ENCODE measurements around the gene KLC1.
"Not testable (repeated sequence)": the region's sequence is repeated elsewhere in the genome, so short reads cannot be mapped to it uniquely, and the experiment has no call there.

The KLC1 gene

DNA sequence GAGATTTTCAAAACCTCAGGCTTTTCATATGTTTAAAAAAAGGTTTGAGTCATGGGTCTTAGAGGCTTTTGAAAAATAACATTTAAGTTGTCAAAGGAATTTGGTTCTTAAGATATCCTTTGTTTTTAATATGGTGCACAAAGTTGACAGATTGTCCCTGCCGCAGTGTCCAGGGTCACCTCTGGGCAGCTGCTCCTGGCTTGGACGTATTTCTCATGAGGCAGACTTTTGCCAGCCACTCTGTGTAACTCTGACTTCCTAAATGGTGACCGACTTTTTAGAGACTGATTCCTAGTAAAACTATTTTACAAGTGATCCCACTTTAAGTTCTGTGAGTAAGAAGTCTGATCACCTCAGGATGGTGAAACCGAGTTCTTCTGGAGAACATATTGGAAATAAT is 58.7 kb downstream of the KLC1 start:
- peaks cover 44% of the 10 kb centered on the region for H3K4me1 ChIP-seq
- no peak for TF ChIP-seq Cebpa-rat (IDR thresholded peaks at IDR 0.05)
- H3K27me3 ChIP-seq: no peaks in the 10 kb centered on the region
- no peak overlapping the region for H3K9ac ChIP-seq
- no peak overlapping the region for H3K4me2 ChIP-seq
- H3K9me3 ChIP-seq: no peaks in the 10 kb centered on the region
- H4K20me1 ChIP-seq: peaks cover 62% of the 10 kb centered on the region
- peaks cover 84% of the 10 kb centered on the region for H3K36me3 ChIP-seq
- no peak overlapping the region for H3K27ac ChIP-seq
- H3K4me3 ChIP-seq: no peak overlapping the region

DNA sequence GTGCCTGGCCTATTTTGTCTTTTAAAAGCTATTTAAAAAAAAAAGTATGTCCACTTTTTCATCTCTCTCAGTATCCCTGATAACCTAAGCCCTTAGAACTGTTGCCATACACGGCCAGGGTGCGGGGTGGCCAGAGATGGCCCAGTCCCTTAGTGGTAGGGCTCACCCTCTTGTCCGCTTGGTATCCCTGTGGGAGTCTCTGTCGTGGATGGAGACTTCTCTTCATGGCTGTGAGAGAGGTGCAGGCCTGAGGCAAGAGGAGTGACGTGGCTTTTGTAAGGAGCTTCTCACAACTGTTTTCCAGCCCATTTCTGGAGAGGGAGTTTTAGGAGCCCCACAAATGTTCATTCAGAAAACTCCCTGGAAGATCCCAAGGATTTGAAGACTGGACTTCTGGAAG is 59.4 kb downstream of the KLC1 start:
- Histone ChIP-seq H3K4me2 (no peak overlapping the region), H3K4me1 (peaks cover 51% of the 10 kb centered on the region), H3K9me3 (no peaks in the 10 kb centered on the region), H4K20me1 (peaks cover 69% of the 10 kb centered on the region), H3K27ac (no peak overlapping the region), H3K27me3 (no peaks in the 10 kb centered on the region), H3K9ac (no peak overlapping the region), H3K36me3 (peaks cover 84% of the 10 kb centered on the region), H3K4me3 (no peak overlapping the region)
- no peak for TF ChIP-seq Cebpa-rat (IDR thresholded peaks at IDR 0.05)

DNA sequence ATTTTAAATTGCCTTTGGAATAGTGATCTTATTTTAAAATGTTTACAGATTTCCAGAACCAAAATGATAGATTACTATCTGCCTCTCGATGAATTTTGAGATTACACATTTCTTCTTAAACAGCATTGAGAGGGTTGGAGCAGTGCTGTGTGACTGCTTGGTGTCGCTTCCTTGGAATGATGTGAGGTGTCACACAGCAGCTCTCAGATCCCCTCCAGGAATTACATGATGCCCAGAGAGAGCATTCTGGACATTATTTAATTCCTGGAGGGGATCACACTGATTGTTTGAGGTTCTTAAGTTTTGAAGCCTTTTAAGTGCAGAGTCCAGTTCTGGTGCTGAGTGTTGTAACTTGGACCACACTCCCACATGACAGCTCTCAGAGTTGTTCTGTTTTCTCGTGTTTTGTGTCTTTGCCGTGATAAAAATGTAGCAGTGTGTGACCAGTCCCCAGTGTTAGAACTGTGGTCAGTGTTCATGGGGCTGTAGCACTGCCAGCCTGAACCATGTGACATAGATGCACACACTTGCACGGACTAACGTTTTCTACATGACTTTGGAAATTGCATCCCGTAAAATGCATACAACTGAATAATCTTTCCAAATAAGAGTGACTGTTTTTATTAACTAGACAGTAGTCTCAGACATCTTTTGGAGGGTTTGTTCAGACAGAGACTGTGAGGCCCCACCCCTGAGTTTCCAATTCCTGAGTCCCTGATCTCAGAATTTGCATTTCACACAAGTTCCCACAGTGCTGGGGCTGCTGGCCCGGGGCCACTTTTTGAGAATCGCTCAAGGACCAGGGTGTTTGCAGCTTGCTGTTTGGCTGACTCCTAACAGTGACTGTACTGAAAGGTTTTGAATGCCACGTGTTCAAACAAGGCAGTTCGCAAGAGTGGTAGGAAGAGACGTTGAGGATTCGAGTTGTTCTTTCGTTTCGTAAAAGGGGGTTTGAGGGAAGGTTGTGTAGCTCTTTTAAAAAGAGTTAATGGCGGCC is 60.2 kb downstream of the KLC1 start:
- Histone ChIP-seq H4K20me1 (peaks cover 76% of the 10 kb centered on the region), H3K9me3 (no peaks in the 10 kb centered on the region), H3K4me2 (peak overlapping the region; percentile 90; the same call in 1 of the 2 replicates), H3K36me3 (peaks cover 84% of the 10 kb centered on the region), H3K4me3 (no peak overlapping the region), H3K9ac (no peak overlapping the region), H3K27me3 (no peaks in the 10 kb centered on the region), H3K4me1 (peaks cover 59% of the 10 kb centered on the region), H3K27ac (peak overlapping the region; percentile 72; the same call in 1 of the 2 replicates)
- no peak for TF ChIP-seq Cebpa-rat (IDR thresholded peaks at IDR 0.05)

GRCh38 chr14:103690332-103690731 is 61.3 kb downstream of the KLC1 start:
- peaks cover 80% of the 10 kb centered on the region for H3K36me3 ChIP-seq
- H3K27ac ChIP-seq: peak overlapping the region; percentile 72; the same call in 1 of the 2 replicates
- H3K27me3 ChIP-seq: no peaks in the 10 kb centered on the region
- TF ChIP-seq Cebpa-rat (IDR thresholded peaks at IDR 0.05): no peak
- peaks cover 76% of the 10 kb centered on the region for H4K20me1 ChIP-seq
- H3K4me1 ChIP-seq: peaks cover 70% of the 10 kb centered on the region
- no peak overlapping the region for H3K4me3 ChIP-seq
- peak overlapping the region; percentile 90 for H3K4me2 ChIP-seq
- no peaks in the 10 kb centered on the region for H3K9me3 ChIP-seq
- peak overlapping the region; percentile 41; the same call in 1 of the 2 replicates for H3K9ac ChIP-seq

GRCh38 chr14:103691655-103692054 is 62.6 kb downstream of the KLC1 start:
- Histone ChIP-seq H4K20me1 (peaks cover 76% of the 10 kb centered on the region), H3K9ac (peak overlapping the region; percentile 48; the same call in 1 of the 2 replicates), H3K27ac (peak overlapping the region; percentile 72), H3K36me3 (peaks cover 68% of the 10 kb centered on the region), H3K4me2 (peak overlapping the region; percentile 90), H3K4me1 (peaks cover 83% of the 10 kb centered on the region)
- H3K9me3 ChIP-seq, H3K27me3 ChIP-seq, H3K4me3 ChIP-seq: not testable (repeated sequence)

GRCh38 chr14:103692159-103692558 is 63.1 kb downstream of the KLC1 start:
- Histone ChIP-seq H4K20me1 (peaks cover 76% of the 10 kb centered on the region), H3K4me2 (peak overlapping the region; percentile 90), H3K9me3 (no peaks in the 10 kb centered on the region), H3K4me1 (peaks cover 88% of the 10 kb centered on the region), H3K4me3 (peak overlapping the region; percentile 26; the same call in 1 of the 2 replicates), H3K9ac (peak overlapping the region; percentile 48; the same call in 1 of the 2 replicates), H3K27ac (peak overlapping the region; percentile 72), H3K36me3 (peaks cover 66% of the 10 kb centered on the region), H3K27me3 (no peaks in the 10 kb centered on the region)
- TF ChIP-seq Cebpa-rat (IDR thresholded peaks at IDR 0.05): no peak

DNA sequence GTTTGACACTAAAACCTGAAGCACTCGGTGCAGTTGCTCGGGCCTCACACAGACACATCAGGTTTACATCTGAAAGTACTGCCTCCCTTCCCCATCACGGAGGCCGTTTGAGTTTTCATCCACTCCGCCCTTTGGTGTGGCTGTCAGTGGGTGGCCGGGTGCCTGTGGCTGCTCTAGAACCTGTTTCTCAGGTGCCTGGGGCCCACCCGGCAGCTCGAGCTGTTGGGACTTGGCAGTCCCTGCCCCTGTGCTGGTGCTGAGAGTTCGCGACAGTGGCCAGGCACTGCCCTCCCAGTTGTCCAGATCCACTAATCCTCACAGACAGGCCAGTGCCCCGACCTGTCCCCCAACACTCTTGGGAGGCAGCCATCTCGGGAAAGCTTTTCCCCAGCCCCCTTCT is 63.9 kb downstream of the KLC1 start:
- H3K4me2 ChIP-seq: peak overlapping the region; percentile 90
- 0 out of 2 replicates have a peak overlapping the region, but pooled peaks have one; percentile 48 for H3K9ac ChIP-seq
- H3K27me3 ChIP-seq: no peaks in the 10 kb centered on the region
- peaks cover 68% of the 10 kb centered on the region for H3K36me3 ChIP-seq
- no peaks in the 10 kb centered on the region for H3K9me3 ChIP-seq
- no peak for TF ChIP-seq Cebpa-rat (IDR thresholded peaks at IDR 0.05)
- no peak overlapping the region for H3K4me3 ChIP-seq
- H3K4me1 ChIP-seq: peaks cover 95% of the 10 kb centered on the region
- H4K20me1 ChIP-seq: peaks cover 83% of the 10 kb centered on the region
- H3K27ac ChIP-seq: peak overlapping the region; percentile 72

DNA sequence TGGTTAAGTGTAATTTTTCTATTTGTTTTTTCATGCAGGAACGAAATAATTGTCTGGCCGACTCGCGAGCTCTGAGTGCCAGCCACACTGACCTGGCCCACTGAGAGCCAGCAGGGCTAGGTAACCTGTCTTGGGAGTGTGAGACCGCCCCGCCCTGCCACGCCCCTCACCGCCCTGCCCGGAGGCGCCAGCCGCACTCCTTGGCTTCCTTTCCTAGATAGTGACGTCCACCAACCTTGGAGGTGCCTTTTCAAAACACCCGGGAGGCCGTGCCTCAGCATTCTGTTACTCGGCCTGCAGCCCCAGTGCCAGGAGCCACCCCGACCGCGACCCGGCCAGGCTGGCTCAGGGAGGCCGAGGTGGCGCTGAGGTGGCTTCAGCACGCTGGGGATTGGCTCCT is 64.5 kb downstream of the KLC1 start:
- Histone ChIP-seq H3K4me2 (peak overlapping the region; percentile 90), H3K9me3 (no peaks in the 10 kb centered on the region), H3K9ac (no peak overlapping the region), H3K4me1 (peaks cover 99% of the 10 kb centered on the region), H3K4me3 (no peak overlapping the region), H3K27ac (peak overlapping the region; percentile 72; the same call in 1 of the 2 replicates), H4K20me1 (peaks cover 89% of the 10 kb centered on the region), H3K27me3 (no peaks in the 10 kb centered on the region), H3K36me3 (peaks cover 68% of the 10 kb centered on the region)
- TF ChIP-seq Cebpa-rat (IDR thresholded peaks at IDR 0.05): no peak

DNA sequence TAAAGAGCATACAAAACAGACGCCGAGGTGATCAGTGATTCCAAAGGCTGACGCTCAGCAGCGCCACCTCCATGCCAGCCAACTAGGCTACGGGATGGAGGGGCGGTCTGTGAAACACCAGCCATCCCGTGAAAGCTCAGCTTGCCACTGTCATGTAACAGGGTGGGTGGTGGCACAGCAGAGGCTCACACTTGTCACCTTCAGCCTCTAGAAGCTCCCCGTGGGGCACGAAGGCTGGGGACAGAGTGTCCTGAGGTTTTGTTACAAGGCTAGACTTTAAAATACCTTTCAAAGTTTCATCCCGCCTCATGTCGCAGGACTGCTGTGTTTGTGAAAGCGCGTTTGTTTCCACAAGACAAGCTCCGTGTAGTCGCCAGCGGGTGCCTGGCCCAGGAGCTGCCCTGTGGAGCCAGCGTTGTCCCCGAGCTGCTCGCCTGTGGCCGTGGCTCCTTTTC is 65.6 kb downstream of the KLC1 start:
- no peak for TF ChIP-seq Cebpa-rat (IDR thresholded peaks at IDR 0.05)
- Histone ChIP-seq H3K27ac (peak overlapping the region; percentile 56), H3K27me3 (no peaks in the 10 kb centered on the region), H3K4me1 (peaks cover 98% of the 10 kb centered on the region), H4K20me1 (peaks cover 99% of the 10 kb centered on the region), H3K9ac (0 out of 2 replicates have a peak overlapping the region, but pooled peaks have one; percentile 34), H3K4me2 (peak overlapping the region; percentile 90), H3K36me3 (peaks cover 68% of the 10 kb centered on the region), H3K4me3 (no peak overlapping the region), H3K9me3 (no peaks in the 10 kb centered on the region)

Data from BLaER1 (cell line).